Measurements from ENCODE around the gene TMEM165.

Gene TMEM165

DNA sequence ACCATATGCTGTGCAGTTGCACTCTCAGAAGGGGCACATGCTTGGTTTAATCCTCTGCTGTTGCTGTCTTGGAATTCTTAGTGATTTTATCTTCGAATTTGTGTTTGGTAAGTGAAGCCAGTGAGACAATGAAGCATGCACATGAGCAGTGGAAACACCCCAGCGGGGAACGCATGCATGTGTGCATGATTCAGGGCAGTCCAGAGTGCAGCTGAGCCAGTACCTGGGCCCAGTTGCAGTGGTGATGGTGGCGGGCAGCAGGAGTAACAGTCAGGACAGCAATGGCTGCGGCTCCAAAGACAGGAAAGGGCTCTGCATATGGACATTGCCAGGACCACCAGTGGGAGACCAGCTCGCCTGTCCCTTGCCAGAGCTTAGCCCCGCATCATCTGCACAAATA lies 14.3 kb upstream of the TMEM165 start:
- H3K9me3 ChIP-seq (replicated peaks; ENCODE audit: insufficient read depth, low read length): no peaks in the 10 kb centered on the region
- H3K36me3 ChIP-seq (replicated peaks; ENCODE audit: insufficient read depth, low read length): no peaks in the 10 kb centered on the region
- no peak overlapping the region for H3K4me3 ChIP-seq (ENCODE audit: low read length)
- no peaks in the 10 kb centered on the region for H3K9me2 ChIP-seq (replicated peaks; ENCODE audit: insufficient read depth, low read length)
- no peak overlapping the region for H2AFZ ChIP-seq (ENCODE audit: low read length)
- no peaks in the 10 kb centered on the region for H3F3A ChIP-seq (ENCODE audit: insufficient read depth, low read length)
- H3K27me3 ChIP-seq (replicated peaks; ENCODE audit: insufficient read depth, low read length): no peaks in the 10 kb centered on the region
- no peak overlapping the region for H3K4me2 ChIP-seq (ENCODE audit: low read depth, low read length)
- peaks cover 6% of the 10 kb centered on the region; the same call in 1 of the 2 replicates for H3K4me1 ChIP-seq (ENCODE audit: low read length)
- H3K79me2 ChIP-seq (ENCODE audit: low read length): no peaks in the 10 kb centered on the region
- H3K27ac ChIP-seq (ENCODE audit: low read length): no peak overlapping the region
- TF ChIP-seq, protein P1, sequence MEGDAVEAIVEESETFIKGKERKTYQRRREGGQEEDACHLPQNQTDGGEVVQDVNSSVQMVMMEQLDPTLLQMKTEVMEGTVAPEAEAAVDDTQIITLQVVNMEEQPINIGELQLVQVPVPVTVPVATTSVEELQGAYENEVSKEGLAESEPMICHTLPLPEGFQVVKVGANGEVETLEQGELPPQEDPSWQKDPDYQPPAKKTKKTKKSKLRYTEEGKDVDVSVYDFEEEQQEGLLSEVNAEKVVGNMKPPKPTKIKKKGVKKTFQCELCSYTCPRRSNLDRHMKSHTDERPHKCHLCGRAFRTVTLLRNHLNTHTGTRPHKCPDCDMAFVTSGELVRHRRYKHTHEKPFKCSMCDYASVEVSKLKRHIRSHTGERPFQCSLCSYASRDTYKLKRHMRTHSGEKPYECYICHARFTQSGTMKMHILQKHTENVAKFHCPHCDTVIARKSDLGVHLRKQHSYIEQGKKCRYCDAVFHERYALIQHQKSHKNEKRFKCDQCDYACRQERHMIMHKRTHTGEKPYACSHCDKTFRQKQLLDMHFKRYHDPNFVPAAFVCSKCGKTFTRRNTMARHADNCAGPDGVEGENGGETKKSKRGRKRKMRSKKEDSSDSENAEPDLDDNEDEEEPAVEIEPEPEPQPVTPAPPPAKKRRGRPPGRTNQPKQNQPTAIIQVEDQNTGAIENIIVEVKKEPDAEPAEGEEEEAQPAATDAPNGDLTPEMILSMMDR (IDR thresholded peaks at IDR 0.05; ENCODE audit: low read length): no peak
- TF ChIP-seq EZH2 (optimal IDR thresholded peaks at IDR 0.05; ENCODE audit: low read depth, low read length) (no peak), EZH2phosphoT487 (IDR thresholded peaks at IDR 0.05; ENCODE audit: low read length) (no peak)
- no peak for DNase-seq
- no peaks in the 10 kb centered on the region for H4K20me1 ChIP-seq (ENCODE audit: insufficient read depth, low read length)
- H3K9ac ChIP-seq (ENCODE audit: low read length): no peak overlapping the region

DNA sequence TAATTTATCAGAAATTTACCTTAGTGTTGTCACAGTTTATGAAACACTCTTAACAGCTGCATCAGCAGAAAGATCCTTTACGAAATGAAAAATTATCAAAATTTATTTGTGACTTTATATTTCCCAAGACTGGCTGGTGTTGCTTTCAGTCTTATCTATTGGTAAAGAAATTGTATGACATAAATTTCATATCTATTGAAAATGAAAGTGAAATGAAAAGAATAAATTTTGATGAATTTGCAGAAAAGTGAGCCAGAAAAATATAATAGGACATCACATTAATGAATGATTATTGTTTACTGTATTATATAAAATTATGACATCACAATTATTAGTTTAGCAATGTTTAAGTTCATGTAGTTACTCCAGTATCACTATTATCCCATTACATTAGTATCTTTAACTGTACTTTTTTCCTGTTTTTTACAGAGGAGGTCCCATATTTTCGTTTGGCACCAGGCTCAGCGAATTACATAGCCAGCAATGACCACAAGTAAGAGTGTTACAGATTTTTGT lies 13.2 kb upstream of the TMEM165 start:
- no peak overlapping the region; the same call in 1 of the 2 replicates for H2AFZ ChIP-seq (ENCODE audit: low read length)

DNA sequence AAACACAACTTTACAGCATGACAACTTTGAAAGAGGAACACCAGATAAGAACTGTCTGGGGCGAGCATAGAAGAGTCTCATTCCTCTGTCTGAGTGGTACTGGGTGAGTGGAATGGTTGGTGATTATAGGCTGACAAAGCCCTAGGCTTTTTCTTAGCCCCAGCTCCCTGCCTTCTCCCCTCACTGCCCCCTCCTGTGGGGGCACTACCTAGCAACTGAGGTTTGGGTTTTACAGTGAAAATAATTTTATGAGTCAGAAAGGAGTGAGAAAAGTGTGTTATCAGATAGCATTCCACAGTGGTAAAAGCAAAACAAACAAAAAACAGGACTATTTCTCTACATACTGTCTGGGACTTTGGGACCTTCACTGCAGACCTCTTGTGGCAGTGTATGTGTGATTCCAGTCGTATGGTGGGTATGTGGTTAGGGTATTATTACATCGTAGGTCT lies 10.5 kb upstream of the TMEM165 start:
- TF ChIP-seq, protein P1 (IDR thresholded peaks at IDR 0.05; ENCODE audit: low read length): no peak
- TF ChIP-seq EZH2phosphoT487 (IDR thresholded peaks at IDR 0.05; ENCODE audit: low read length): no peak
- TF ChIP-seq EZH2 (optimal IDR thresholded peaks at IDR 0.05; ENCODE audit: low read depth, low read length): no peak
- Histone ChIP-seq H3K9me3 (replicated peaks; ENCODE audit: insufficient read depth, low read length) (no peaks in the 10 kb centered on the region), H3K9ac (ENCODE audit: low read length) (no peak overlapping the region), H2AFZ (ENCODE audit: low read length) (no peak overlapping the region), H3K4me2 (ENCODE audit: low read depth, low read length) (no peak overlapping the region), H3K36me3 (replicated peaks; ENCODE audit: insufficient read depth, low read length) (no peaks in the 10 kb centered on the region), H3F3A (ENCODE audit: insufficient read depth, low read length) (no peaks in the 10 kb centered on the region), H3K79me2 (ENCODE audit: low read length) (no peaks in the 10 kb centered on the region), H3K4me3 (ENCODE audit: low read length) (no peak overlapping the region), H3K9me2 (replicated peaks; ENCODE audit: insufficient read depth, low read length) (no peaks in the 10 kb centered on the region), H3K4me1 (ENCODE audit: low read length) (peaks cover 6% of the 10 kb centered on the region; the same call in 1 of the 2 replicates), H3K27me3 (replicated peaks; ENCODE audit: insufficient read depth, low read length) (no peaks in the 10 kb centered on the region), H3K27ac (ENCODE audit: low read length) (no peak overlapping the region), H4K20me1 (ENCODE audit: insufficient read depth, low read length) (no peaks in the 10 kb centered on the region)
- no peak for DNase-seq

More for the DNA sequence above, 13.2 kb upstream of the TMEM165 start:
- Histone ChIP-seq H3K36me3 (replicated peaks; ENCODE audit: insufficient read depth, low read length) (no peaks in the 10 kb centered on the region), H3K9ac (ENCODE audit: low read length) (no peak overlapping the region), H3K9me2 (replicated peaks; ENCODE audit: insufficient read depth, low read length) (no peaks in the 10 kb centered on the region), H3K4me3 (ENCODE audit: low read length) (no peak overlapping the region), H3K27ac (ENCODE audit: low read length) (no peak overlapping the region), H3K4me1 (ENCODE audit: low read length) (peaks cover 6% of the 10 kb centered on the region; the same call in 1 of the 2 replicates), H3K4me2 (ENCODE audit: low read depth, low read length) (0 out of 2 replicates have a peak overlapping the region, but pooled peaks have one; percentile 7), H3K9me3 (replicated peaks; ENCODE audit: insufficient read depth, low read length) (no peaks in the 10 kb centered on the region), H3F3A (ENCODE audit: insufficient read depth, low read length) (no peaks in the 10 kb centered on the region), H3K27me3 (replicated peaks; ENCODE audit: insufficient read depth, low read length) (no peaks in the 10 kb centered on the region), H4K20me1 (ENCODE audit: insufficient read depth, low read length) (no peaks in the 10 kb centered on the region), H3K79me2 (ENCODE audit: low read length) (no peaks in the 10 kb centered on the region)
- no peak for DNase-seq
- TF ChIP-seq, protein P1 (IDR thresholded peaks at IDR 0.05; ENCODE audit: low read length): no peak
- TF ChIP-seq EZH2 (optimal IDR thresholded peaks at IDR 0.05; ENCODE audit: low read depth, low read length) (no peak), EZH2phosphoT487 (IDR thresholded peaks at IDR 0.05; ENCODE audit: low read length) (no peak)

All from MM.1S (cell line).